ENCODE data around the gene RUNX3. TPM values are rescaled to one million over a fixed set of nuclear protein-coding genes. Genes with fewer than 3 reads are reported as not detected.

The RUNX3 gene
- total RNA-seq, 1 donor from 2014 or later, result 0.51 TPM

DNA sequence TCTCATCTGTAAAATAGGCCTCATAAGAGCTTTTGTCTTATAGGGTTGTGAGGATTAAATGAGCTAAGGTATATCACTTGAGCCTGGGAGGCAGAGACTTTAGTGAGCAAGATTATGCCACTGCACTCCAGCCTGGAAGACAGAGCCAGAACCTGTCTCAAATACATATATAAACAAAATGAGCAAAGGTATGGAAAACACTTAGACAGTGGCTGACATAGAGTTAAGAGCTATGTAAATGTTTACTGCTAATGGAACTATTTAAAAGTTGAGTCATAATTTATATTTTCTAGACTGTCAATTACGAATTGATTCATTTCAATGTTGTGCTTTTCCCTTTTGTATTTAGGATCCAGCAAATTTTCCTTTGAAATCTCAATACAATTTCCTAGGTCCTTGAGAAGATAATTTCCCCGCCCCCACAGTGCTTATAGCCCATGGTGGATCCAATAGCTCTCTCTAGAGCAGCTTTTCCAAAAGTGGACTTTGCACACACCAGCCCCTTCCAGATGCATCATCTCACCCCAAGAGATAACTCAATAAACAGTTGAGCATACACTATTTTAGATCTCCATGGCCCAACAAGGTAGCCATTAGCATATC lies 21.8 kb upstream of the RUNX3 start:
- no peak for DNase-seq (ENCODE audit: low spot score)
- intact Hi-C loops (cut with DNase I), result no loop called here

DNA sequence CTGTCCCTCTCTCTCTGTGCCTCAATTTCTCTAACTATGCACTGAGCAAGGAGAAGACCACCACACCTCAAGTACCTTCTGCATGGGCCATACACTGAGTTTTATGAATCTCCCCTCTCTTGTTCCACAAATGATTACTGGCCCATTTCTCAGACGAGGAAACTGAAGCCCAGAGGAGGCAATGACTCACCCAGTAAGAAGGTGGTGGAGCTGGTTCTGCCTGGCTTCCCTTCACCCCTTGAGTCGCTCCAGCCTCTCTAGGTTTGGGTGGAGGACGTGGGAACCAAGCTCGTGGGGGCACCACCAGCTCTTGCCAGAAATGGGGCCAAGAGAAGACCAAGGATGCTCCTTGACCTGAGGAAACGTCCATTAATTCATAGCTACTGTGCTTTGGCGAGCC lies 21.3 kb upstream of the RUNX3 start:
- intact Hi-C loops (cut with DNase I), result no loop called here
- no peak for DNase-seq (ENCODE audit: low spot score)

DNA sequence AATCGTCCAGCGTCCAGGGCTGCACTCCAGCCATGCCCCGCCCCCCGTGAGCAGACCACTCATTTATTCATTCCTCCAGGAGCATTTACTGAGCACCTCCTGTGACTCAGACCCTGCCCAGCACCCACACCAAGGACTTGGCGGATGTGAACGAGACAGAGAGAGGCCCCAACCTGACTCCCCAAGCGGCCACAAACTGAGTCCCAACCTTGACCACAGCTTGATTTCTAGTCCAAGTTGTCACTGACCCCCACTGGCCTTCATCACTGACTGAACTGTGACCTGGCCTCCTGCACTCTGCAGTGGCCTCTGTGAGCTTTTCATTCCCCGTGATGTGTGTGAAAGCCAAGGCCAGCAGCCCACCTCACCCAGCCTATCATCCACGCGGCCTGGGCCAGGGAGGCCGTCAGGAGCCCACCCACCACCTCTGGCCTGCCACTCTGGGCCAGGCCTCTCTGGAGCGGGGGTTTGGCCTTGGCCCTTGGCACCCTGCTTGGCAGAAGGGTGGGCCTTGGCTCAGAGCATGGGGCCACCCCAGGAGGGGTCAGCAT lies 19.3 kb upstream of the RUNX3 start:
- DNase-seq (ENCODE audit: low spot score), result no peak
- intact Hi-C loops (cut with DNase I), result no loop called here

DNA sequence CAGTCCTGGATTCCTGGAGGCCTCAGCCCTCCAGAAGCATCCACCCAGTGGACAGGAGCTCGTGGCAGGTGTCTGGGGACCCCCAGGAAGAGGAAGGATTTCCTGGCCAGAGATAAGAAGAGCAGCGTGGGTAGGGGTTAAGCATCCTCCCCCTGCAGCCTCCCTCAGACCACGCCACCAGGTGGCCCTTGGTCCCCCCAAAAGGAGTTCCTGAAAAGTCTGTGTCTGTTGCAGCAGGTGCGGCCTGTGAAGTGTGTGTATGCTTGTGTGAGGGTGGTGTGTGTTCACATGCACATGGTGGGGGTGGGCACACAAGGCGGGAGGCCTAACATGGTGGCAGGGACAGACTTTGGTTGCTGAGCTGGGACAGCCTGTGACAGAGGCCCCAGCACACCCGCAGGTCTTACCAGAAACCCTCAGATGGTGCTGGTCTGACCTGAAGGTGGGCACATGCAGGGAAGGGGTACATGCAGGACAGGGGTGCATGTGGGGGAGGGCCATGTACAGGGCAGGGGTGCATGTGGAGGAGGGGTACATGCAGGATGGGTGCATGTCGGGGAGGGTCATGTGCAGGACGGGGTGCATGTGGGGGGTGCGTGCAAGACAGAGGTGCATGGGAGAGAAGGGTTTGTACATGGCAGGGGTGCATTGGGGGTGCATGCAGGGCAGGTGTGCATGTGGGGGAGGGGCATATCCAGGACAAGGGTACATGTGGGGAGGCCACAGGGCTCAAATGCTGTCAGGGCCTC lies 18.2 kb upstream of the RUNX3 start:
- intact Hi-C loops (cut with DNase I), result no loop called here
- DNase-seq (ENCODE audit: low spot score), result no peak

DNA sequence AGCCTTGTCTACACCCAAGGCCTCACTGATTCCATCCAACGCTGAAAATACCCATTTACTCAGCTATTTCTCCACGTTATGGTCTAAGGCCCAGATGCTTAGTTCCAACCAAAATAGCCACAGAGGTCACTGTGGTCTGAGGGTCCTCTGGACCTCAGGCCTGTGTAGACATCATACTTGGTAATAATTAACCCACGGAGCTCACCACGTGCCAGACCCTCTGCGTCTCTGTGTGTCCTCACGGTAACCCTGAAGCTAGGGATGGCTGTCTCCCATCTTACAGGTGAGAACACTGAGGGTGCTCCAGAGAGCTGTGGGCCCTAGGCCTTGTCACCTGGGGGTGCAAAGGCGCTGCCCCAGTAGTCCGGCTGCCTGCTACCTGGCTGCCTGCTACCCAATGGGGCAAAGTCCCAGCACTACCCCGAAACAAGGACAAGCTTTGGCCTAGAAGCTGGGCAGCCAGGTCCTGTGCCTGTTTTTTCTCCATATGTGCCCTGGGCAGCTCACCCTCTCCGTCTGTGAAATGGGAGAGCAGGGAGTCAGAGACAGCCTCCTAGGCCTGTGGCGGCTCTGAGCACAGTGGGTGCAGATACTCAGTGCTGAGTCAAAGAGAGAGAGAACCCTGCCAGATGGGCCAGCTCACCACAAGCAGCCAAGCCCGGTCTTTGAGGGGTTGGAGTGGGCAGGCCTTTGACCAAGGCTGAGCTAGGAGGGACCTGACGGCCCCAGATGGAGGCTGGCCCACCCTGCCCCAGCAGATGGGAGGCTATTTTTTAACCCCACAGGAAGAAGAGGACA lies 17.0 kb upstream of the RUNX3 start:
- intact Hi-C loops (cut with DNase I), result no loop called here
- DNase-seq (ENCODE audit: low spot score), result no peak

DNA sequence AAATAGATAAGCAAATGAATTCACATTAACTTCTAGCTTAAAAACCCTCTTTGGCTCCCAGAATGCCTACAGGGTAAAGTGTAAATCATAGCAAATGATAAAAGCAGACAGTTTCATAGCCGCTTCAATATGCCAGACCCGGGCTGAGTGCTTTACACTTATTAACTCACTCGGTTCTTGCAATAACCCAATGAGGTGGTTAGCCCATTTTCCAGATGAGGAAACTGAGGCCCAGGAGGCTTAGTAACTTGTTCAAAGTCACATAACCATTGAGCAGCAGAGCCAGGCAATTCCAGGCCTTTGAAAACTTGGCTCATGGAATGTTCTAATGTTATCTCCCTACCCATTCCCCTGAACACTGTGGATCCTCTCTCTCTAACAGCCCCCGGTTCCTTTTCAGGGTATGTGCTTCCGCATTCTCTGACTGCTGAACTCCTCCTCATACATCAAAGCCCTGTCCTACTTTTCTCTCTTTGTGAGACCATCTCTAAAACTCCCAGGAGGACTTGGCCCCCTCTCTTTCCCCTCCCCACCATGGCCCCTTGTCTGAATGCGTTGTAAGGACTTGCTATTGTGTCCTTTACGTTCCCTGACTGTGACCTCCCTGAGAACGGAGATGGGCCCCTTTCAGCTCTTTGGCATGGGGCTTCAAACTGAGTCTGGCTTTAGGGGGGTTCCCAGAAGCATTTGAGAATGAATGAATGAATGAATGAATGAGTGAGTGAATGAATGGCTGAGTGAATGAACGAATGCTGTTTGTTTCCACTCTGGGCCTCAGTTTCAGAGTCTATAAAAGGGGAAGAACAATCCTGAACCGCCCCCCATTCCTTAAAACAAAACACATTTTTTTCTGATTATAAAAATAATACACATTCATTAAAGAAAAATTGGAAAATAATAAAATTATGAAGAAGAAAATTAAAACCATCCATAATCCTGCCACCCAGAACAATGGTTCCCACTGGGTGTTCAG lies 15.6 kb upstream of the RUNX3 start:
- intact Hi-C loops (cut with DNase I), result no loop called here
- DNase-seq (ENCODE audit: low spot score), result no peak

DNA sequence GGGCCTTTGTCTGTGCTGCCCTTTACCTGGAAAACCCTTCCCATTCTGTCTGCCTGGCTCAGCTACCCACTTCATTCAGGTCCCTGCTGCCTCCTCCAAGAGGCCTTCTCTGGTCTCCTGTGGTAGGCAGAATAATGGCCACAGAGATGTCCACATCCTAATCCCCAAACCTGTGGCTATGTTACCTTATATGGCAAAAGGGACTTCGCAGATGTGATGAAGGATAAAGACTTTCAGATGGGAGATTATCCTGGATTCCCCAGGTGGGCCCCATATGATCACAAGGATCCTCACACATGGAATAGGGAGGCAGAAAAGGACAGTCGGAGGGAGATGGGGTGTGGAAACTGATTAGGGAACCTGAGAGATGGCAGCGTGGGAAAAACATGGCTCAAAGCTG lies 14.2 kb upstream of the RUNX3 start:
- intact Hi-C loops (cut with DNase I), result no loop called here
- no peak for DNase-seq (ENCODE audit: low spot score)

DNA sequence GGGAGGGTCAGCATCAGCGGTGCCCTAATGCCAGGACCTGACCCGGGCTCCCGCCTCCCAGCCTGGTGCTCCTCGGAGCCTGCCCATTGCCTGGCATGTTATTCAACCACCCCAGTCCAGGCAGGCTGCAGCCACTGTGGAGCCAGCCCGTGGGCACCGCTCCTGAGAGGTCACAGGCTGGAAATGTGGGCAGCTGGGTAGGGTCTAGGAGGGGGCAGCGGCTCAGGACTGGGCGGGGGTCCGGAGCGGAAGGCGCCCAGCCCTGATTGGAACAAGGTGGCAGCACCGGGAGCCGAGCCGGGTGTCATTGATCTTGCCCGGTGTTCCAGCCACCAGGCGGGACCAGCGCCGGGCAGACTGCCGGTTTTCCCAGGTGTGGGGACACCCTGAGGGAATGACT lies 12.7 kb upstream of the RUNX3 start:
- DNase-seq (ENCODE audit: low spot score), result no peak
- intact Hi-C loops (cut with DNase I), result no loop called here

DNA sequence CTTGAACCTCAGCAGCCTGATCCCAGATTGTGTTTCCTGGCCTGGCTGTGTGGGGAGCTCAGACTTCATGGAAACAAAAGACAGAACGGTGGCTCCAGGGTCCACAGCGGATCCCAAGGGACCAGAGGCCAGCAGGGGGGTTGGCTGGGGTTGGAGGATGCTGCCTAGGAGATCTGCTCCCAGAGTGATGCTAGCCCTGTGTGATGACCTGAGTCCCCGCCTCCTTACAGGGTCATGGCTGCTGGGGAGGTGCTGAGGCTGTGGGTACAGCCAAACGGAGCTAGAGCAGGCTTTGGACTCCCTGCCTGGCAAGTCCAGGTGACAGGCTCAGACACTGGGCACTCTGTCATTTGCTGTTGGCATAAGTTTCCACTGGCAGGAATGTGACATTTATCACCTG lies 11.5 kb upstream of the RUNX3 start:
- DNase-seq (ENCODE audit: low spot score), result no peak
- intact Hi-C loops (cut with DNase I), result no loop called here

DNA sequence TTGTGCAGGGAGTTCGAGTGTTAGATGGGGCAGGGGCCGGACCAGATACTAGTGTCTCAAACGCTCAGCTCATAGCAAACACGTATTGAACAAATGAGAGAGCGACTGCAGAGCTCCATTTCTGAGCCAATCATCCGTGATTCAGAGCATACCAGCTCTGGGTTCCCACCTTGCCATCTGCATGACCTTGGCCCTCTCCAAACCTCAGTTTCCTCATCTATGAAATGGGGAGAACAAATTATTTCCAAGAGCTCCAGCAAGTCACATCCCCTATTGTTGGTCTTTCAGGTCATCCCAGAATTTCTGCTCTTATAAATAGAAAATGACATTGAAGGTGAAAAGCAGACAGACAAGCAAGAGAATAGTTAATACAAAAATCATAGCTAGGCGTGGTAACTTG lies 10.2 kb upstream of the RUNX3 start:
- intact Hi-C loops (cut with DNase I), result no loop called here
- no peak for DNase-seq (ENCODE audit: low spot score)

DNA sequence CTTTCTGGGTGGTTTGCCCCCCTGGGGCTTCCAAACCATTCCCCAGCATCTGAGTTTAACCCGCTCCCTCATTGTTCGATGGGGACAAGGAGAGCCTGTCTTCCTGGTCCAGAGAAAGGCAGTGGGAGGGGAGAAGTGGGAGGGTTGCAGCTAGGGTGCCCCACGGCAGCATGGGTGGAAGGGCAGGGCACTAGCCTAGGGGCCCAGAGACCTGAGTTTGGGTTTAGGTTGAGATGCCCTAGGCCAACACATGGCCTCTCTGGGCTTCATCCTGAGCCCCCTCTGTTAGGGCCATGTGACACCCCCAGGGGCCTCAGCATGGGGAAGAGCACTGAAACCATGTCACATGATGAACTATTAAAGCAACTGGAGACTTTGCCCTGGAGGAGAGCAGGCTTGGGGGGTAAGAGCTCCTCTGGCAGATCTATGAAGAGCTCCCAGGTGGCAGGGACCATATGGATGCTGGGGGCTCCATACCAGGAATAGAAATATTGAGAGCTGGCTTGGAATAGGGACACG lies 9.7 kb upstream of the RUNX3 start:
- intact Hi-C loops (cut with DNase I), result no loop called here
- no peak for DNase-seq (ENCODE audit: low spot score)

DNA sequence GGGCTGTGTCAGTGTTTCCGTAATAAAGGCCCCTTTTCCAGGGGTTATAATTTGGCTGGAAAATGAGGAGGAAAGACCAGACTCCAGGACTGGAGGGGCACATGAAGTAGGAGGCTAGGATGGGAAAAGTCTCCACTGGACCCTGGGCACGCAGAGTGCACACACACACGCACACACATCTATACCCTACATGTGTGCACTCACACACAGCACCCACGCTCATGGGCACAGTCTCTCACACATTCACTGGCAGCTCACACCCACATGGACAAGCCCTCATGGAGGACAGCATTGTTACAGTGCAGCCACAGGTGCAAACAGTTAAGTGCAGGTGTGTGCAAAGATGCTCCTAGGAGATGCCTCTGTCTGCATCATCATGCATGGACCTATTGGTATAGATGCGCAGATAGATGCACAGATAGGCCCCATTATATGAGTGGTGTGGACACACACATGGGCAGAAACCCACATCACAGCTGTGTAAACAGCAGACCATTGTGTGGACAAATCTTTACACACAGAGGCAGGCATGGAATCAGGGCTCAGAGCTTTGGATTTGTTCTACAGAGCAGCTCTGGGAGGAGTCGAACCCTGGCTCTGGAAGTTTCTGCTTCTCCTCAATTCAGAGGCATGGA lies 9.1 kb upstream of the RUNX3 start:
- intact Hi-C loops (cut with DNase I), result no loop called here

DNA sequence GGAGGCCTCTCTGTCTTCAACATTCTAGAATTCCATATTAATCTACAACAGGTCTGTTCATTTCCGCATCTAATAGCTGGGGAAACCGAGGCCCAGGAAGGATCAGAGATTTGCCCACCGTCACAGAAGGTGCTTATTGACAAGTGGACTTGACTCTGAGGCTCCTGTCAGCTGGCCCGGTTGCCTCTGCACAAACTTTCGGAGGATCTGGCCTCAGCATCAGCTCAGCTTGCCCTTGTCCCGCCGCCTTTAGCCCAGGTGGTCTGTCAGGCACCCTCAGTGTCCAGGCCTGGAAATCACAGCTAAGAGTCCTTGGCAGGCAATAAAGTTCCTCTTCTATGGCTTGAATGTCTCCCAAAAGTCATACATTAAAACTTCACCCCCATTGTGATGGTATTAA lies 8.2 kb upstream of the RUNX3 start:
- intact Hi-C loops (cut with DNase I), result no loop called here
- no peak for DNase-seq (ENCODE audit: low spot score)

More for the DNA sequence above, 9.1 kb upstream of the RUNX3 start:
- no peak for DNase-seq (ENCODE audit: low spot score)

DNA sequence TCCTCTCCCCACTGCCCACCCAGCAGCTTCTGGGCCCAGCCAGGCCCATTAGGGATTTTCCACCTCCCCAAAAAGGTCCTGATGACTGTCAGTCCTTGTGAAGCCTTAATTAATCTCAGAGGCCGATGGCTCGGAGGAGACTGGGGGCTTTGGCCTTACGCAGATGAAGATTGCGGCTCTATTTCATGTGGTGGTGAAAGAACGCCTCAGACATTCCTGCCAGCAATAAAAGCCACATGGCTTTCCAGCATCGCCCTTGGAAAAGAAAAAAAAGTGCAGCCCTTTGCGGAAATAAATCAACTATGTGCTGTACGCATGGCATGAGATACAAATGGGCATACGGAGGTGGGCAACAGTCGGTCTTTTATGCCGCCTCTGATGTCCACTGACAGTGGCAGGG lies 6.6 kb upstream of the RUNX3 start:
- no peak for DNase-seq (ENCODE audit: low spot score)
- intact Hi-C loops (cut with DNase I), result no loop called here

DNA sequence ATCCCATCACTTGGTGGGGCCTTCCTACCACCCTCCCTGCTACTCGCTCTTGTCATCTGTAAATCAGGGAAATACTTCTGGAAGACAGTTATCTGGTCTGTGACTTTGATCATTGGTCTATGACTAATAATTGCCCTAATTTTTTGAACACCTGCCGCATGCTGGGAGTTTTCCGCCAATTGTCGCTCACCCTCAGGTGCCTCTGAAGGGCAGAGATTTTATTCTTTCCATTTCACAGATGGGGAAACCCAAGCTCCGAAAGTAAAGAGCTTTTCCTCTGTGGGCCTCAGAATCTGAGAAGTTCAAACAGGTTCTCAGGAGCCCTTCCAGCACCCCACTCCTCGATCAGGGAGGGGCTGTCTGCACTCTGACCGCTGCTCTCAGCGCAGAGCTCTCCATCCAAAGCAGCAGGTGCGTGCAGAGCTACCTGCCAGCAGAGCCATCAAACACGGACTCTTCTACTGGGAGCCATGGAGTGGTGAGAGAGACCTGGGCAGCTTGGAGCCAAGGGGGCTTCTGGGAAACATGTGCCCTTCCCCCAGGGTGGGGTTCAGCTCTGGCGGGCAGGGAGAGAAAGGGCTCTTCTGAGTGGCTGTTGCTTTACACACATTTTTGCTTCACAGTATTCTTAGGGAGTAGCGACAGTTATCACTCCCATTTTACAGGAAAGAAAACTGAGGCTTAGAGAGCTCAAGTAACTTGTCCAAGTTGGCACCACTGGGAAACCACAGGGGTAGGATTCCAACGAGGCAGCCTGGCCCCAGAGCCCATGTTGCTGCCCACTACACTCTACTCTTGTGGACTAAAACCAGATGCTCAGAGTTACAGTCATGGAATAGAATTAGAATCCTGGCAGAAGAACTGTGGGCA lies 5.8 kb upstream of the RUNX3 start:
- no peak for DNase-seq (ENCODE audit: low spot score)
- intact Hi-C loops (cut with DNase I), result no loop called here

DNA sequence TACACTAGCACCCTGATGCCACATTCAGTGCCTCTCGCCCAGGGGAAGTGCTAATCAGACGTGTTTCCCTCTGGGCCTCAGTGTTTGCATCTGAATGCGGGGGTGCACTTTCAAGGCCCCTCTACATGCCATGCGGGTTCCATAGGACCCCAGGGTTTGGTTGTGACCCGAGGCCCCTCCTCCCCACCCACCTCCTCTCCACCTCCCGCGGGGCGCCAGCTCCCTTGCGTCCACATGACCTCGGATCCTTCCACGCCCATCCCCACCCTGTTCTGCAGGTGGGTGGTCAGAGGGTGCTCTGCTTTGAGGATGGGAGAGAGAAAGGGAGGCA lies 5.1 kb upstream of the RUNX3 start:
- no peak for DNase-seq (ENCODE audit: low spot score)
- intact Hi-C loops (cut with DNase I), result no loop called here

DNA sequence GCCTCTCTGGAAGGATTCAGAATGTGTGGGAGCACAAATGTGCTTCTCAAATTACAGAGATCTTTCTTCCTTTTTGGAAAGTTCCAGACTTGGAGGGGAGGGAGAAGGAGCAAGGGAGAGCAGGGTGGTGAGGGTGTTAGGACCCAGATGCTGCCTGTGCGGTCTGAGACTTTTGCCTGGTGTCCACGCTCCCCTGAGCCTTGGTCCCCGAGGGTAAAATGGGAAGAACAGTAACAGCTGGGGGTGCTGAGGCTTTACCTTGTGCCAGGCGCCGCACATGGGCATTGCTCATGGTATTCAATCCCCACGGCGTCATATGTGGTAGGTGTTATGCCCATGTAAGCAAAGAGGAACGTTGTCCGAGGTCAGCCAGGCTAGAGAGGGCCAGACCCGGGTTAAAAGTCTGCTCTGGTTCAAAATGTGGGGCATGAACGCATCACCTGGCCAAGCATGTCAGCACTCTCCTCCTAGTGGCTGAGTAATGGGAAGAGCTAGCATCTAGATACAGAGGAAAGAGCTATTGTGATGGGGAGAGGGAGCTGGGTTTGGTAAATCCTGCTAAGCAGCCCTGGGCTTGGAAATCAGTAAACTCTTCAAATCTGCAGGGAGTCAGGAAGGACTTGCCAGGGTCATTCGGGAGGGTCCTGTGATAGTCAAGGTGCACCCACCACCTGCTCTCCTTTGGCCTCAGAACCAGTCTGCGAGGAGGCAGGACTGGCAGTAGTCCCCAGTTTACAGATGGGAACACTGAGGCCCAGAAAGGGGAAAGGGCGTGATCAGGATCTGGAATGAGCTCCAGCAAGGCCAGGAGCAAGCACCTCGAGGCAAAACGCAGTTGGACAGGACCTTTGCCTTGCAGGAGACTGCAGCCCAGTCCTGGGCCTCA lies 4.5 kb upstream of the RUNX3 start:
- intact Hi-C loops (cut with DNase I), result loop anchor here (5.0 kb wide), 2 partner anchors 103 to 268 kb away; no protein-coding TSS in a partner anchor

More for the DNA sequence above, 4.5 kb upstream of the RUNX3 start:
- DNase-seq (ENCODE audit: low spot score), result no peak

All from cardiac septum (tissue), 1 donor.